ENCODE measurements around the gene SIGLEC10. TPM values are rescaled to one million over a fixed set of nuclear protein-coding genes. Genes with fewer than 3 reads are reported as not detected.

The SIGLEC10 gene
- polyA plus RNA-seq, 1 donor (not counting 4 experiments of a cell fraction or from before 2014, with no cell fraction given) = not detected

GRCh38 chr19:51441410-51442390, 24.3 kb upstream of the SIGLEC10 start:
- dilution Hi-C loops (cut with MboI; ENCODE audit: extremely low pct_ligation_motif_present, low sequenced_read_pairs) = no loop called here
- no peaks in the 10 kb centered on the region for H3K4me1 ChIP-seq (ENCODE audit: control insufficient read depth, extremely low read depth, insufficient read depth, low read length)
- no peaks in the 10 kb centered on the region for H4K20me1 ChIP-seq (ENCODE audit: control insufficient read depth, extremely low read depth, insufficient read depth, low read length)
- no peak overlapping the region for H3K27ac ChIP-seq (ENCODE audit: control insufficient read depth, insufficient read depth, low read length)
- H2AFZ ChIP-seq (ENCODE audit: control insufficient read depth, low read length) = no peak overlapping the region
- TF ChIP-seq EZH2 (IDR thresholded peaks at IDR 0.05; ENCODE audit: low read length) (no peak), CTCF (optimal IDR thresholded peaks at IDR 0.05 in 1 of 3, IDR thresholded peaks at IDR 0.05 in 1 of 3, conservative IDR thresholded peaks at IDR 0.05 in 1 of 3; ENCODE audit: extremely low read depth in 1 of 3, insufficient read depth in 2 of 3, low read length in 3 of 3) (no peak)
- no peaks in the 10 kb centered on the region for H3K9me1 ChIP-seq (ENCODE audit: control insufficient read depth, extremely low read depth, insufficient read depth, low read length)
- FAIRE-seq (no peak), DNase-seq (ENCODE audit: low read depth, low spot score) (peak; percentile 9)
- H3K36me3 ChIP-seq (ENCODE audit: control insufficient read depth in 2 of 2, extremely low read depth in 1 of 2, insufficient read depth in 2 of 2, low read length in 2 of 2) = no peaks in the 10 kb centered on the region
- H3K9me3 ChIP-seq (ENCODE audit: control insufficient read depth, low read depth, low read length) = no peaks in the 10 kb centered on the region
- no peaks in the 10 kb centered on the region for H3K27me3 ChIP-seq (ENCODE audit: control insufficient read depth, extremely low read depth, insufficient read depth, low read length)
- H3K4me3 ChIP-seq (ENCODE audit: control insufficient read depth in 2 of 3, extremely low read depth in 1 of 3, insufficient read depth in 2 of 3, low read depth in 1 of 3, low read length in 3 of 3) = no peak overlapping the region
- H3K79me2 ChIP-seq (ENCODE audit: control insufficient read depth, insufficient read depth, low read length) = no peaks in the 10 kb centered on the region
- H3K4me2 ChIP-seq (ENCODE audit: control insufficient read depth, extremely low read depth, insufficient read depth, low read depth, low read length) = no peak overlapping the region
- H3K9ac ChIP-seq (ENCODE audit: control insufficient read depth, extremely low read depth, insufficient read depth, low read length) = no peak overlapping the region

- Histone ChIP-seq H3K27me3 (ENCODE audit: control insufficient read depth, extremely low read depth, insufficient read depth, low read length) (no peaks in the 10 kb centered on the region), H3K9me3 (ENCODE audit: control insufficient read depth, low read depth, low read length) (no peaks in the 10 kb centered on the region), H3K4me3 (ENCODE audit: control insufficient read depth in 2 of 3, extremely low read depth in 1 of 3, insufficient read depth in 2 of 3, low read depth in 1 of 3, low read length in 3 of 3) (no peak overlapping the region), H3K4me2 (ENCODE audit: control insufficient read depth, extremely low read depth, insufficient read depth, low read depth, low read length) (no peak overlapping the region), H3K27ac (ENCODE audit: control insufficient read depth, insufficient read depth, low read length) (no peak overlapping the region), H3K36me3 (ENCODE audit: control insufficient read depth in 2 of 2, extremely low read depth in 1 of 2, insufficient read depth in 2 of 2, low read length in 2 of 2) (no peaks in the 10 kb centered on the region), H2AFZ (ENCODE audit: control insufficient read depth, low read length) (no peak overlapping the region), H4K20me1 (ENCODE audit: control insufficient read depth, extremely low read depth, insufficient read depth, low read length) (no peaks in the 10 kb centered on the region), H3K9me1 (ENCODE audit: control insufficient read depth, extremely low read depth, insufficient read depth, low read length) (no peaks in the 10 kb centered on the region), H3K4me1 (ENCODE audit: control insufficient read depth, extremely low read depth, insufficient read depth, low read length) (no peaks in the 10 kb centered on the region), H3K79me2 (ENCODE audit: control insufficient read depth, insufficient read depth, low read length) (no peaks in the 10 kb centered on the region), H3K9ac (ENCODE audit: control insufficient read depth, extremely low read depth, insufficient read depth, low read length) (no peak overlapping the region)
- DNase-seq (ENCODE audit: low read depth, low spot score) = no peak
- no peak for FAIRE-seq
- dilution Hi-C loops (cut with MboI; ENCODE audit: extremely low pct_ligation_motif_present, low sequenced_read_pairs) = no loop called here
- TF ChIP-seq EZH2 (IDR thresholded peaks at IDR 0.05; ENCODE audit: low read length) (no peak), CTCF (optimal IDR thresholded peaks at IDR 0.05 in 1 of 3, IDR thresholded peaks at IDR 0.05 in 1 of 3, conservative IDR thresholded peaks at IDR 0.05 in 1 of 3; ENCODE audit: extremely low read depth in 1 of 3, insufficient read depth in 2 of 3, low read length in 3 of 3) (no peak)
Measured at GRCh38 chr19:51440846-51441409, 23.5 kb upstream of the SIGLEC10 start.
